ENCODE measurements around the gene GPC1.

- TF ChIP-seq CTCF (conservative IDR thresholded peaks at IDR 0.05 in 1 of 2, IDR thresholded peaks at IDR 0.05 in 1 of 2; ENCODE audit: low read depth in 1 of 2, low read length in 2 of 2) (no peak), EZH2 (IDR thresholded peaks at IDR 0.05; ENCODE audit: low read length, missing control alignments) (no peak)
Measured at GRCh38 chr2:240456447-240457222, 21.2 kb downstream of the GPC1 start.

Data from fibroblast of lung (primary cell).